NOMO-1 treated with dmso at 0.1 percent for 144 hours (cell line): ENCODE results near the gene FOXM1.
"Not testable (repeated sequence)": the region's sequence is repeated elsewhere in the genome, so short reads cannot be mapped to it uniquely, and the experiment has no call there.

Experiments used
- DNase-seq: peaks from one replicate; lab custom pipeline; 2025; ENCODE audit not compliant: unreplicated experiment; lab: John Stamatoyannopoulos, UW

The FOXM1 gene

GRCh38 chr12:2886768-2887450 lies 9.9 kb upstream of the FOXM1 start:
- no peak for DNase-seq

DNA sequence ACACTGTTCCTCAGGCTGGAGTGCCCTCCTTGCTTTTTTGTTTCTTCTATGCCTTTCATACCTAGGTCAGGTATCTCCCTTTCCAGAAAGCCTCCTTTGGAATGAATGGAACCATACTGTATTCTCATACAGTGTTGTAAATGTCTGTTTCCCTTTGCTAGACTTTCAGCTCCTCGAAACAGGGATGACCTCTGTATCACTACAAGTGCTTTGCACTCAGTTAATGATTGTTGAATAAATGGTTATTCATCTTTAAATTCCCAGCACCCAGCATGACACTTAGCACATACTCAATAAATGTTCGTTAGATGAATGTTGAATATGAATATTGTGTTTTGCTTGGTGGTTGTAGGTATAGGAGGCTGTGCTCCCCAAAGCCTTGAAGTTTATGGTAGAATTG lies 7.8 kb upstream of the FOXM1 start:
- DNase-seq, result no peak

- no peak for DNase-seq
Observed at GRCh38 chr12:2879853-2880252, 2.9 kb upstream of the FOXM1 start.

DNA sequence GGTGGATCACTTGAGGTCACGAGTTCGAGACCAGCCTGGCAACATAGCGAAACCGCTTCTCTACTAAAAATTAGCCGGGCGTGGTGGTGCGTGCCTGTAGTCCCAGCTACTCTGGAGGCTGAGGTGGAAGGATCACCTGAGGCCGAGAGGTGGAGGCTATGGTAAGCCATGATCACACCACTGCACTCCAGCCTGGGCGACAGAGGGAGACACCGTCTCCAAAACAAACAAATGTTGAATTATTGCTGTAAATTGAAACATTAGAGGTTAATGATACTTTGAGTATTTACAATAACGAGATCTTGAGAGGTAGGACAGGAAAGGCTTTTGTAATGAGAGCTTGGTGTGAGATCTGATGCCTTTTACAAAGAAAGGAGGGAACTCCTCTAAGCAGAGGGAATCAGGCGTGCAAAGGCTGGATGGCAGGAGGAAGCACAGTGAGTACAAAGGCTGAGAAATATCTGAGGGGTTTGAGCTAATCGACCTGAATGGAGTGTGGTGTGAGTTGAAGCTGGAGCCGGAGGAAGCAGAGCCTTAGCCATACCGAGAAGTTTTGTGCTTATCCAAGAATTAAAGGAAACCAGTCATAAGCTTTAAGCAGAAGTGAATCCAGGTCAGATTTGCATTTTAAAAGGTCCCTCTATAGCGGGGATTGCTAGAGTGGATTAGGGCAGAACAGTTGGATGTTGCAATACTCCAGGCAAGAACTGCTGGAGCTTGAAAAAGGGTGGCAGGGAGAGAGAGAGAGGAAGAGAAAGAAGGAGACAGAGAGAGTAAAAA lies 1.2 kb upstream of the FOXM1 start:
- peak; percentile 94 for DNase-seq

DNA sequence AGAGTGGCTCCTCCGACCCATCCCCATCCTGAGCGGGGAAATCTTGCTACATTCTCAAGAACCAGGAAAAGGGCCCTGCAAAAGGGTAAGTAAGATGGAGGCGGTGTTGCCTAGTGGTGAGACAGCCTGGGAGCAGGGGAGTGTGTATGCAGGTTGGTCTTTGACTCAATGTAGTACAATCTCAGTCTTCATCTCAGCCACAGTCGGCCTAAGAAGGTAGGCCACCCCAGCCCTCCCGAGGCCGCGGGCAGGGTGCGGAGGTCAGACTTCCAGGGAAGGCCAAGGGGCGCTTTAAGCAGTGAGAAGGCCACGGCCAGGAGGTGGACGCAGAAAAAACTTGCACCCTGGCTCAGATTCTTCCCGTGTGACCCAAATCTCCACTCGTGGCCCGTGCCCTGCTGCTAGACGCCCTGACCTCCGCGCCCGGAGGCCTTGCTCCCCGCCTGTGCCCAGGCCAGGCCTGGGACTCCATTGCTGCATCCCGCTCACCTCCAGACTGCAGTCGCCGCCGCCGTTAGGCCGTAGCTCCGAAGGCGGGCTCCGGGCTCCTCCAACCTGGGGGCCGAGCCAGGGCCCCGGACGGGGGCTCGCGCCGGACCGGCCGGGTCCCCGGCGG lies 435 bp downstream of the FOXM1 start:
- peak; percentile 7 for DNase-seq

- not testable (repeated sequence) for DNase-seq
Observed at GRCh38 chr12:2868986-2869632, 7.9 kb downstream of the FOXM1 start.

DNA sequence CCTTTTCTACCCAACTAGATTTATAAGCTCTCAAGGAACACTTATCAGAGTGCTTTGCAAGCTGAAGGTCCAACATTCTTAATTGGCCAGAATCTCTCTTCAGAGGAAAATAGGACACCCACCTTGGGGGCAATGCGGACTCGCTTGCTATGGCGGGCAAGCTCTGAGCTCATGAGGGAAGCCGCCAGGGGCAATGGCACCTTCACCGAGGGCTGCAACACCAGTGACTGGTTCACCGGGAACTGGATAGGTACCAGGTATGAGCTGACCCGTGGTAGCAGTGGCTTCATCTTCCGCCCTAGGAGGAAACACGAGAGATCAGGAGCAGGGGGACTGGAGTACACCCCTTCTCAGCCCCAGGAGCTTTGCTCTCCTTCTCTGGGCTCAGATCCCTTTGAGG lies 12.8 kb downstream of the FOXM1 start:
- no peak for DNase-seq

DNA sequence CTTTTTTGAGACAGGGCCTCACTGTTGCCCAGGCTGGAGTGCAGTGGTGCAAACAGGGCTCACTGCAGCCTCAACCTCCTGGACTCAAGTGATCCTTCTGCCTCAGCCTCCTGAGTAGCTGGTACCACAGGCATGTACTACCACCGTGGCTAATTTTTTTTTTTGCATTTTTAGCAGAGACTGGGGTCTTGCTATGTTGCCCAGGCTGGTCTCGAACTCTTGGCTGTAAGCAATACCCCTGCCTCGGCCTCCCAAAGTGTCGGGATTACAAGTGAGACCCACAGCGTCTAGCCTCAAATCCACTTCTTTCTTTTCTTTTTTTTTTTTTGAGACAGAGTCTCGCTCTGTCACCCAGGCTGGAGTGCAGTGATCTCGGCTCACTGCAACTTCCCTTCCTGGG lies 13.6 kb downstream of the FOXM1 start:
- not testable (repeated sequence) for DNase-seq

DNA sequence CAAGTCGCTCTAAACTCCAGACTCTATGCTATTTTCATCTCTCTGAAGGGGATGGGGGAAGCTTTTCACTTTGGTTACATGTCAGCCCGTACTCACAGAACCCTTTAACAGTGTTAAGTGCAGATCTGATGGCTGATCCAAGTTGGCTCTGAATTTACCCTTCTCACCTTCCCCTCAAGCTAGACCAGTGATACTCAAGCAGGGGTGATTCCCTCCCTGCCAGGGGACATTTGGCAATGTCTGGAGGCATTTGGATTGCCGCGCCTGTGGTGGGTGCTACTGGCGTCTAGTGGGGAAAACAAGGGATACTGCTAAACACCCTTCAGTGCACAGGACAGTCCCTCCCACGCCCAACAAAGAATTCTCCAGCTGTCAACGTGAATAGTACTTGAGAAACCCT lies 14.1 kb downstream of the FOXM1 start:
- no peak for DNase-seq

DNA sequence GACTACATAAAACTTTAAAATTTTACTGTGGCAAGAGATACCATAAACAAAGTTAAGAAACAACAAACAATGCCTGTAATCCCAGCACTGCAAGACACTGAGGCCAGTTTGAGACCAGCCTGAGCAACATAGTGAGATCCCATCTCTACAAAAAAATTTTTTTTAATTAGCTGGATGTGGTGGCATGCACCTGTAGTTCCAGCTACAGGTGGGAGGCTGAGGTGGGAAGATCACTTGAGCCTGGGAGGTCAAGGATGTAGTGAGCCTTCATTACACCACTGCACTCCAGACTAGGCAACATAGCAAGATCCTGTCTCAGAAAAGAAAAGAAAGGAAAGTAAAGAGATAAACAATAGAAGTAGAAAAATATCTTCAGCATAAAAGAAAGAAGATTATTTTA lies 16.8 kb downstream of the FOXM1 start:
- no peak for DNase-seq

DNA sequence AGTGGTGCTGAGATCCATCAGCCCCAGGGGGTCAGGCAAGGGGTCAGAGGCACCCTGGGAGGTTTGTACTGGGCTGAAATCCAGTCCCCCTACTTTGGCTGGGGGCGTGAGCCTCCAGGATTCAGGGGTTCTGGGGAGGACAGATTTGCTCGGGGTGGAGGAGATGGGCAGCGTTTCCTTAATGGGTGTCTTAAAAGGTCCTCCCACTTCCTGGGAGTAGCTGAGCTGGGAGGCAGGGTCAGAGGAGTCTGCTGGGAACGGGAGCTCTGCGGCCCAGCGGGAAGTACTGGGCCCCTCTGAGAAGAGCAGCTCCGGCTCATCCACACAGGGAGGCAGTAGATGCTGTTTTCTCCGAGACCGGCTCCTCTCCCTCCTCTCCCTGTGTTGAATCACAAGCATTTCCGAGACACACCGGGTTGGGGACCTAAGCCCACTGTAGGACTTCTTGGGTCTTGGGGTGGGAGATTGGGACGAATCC lies 18.0 kb downstream of the FOXM1 start:
- no peak for DNase-seq

DNA sequence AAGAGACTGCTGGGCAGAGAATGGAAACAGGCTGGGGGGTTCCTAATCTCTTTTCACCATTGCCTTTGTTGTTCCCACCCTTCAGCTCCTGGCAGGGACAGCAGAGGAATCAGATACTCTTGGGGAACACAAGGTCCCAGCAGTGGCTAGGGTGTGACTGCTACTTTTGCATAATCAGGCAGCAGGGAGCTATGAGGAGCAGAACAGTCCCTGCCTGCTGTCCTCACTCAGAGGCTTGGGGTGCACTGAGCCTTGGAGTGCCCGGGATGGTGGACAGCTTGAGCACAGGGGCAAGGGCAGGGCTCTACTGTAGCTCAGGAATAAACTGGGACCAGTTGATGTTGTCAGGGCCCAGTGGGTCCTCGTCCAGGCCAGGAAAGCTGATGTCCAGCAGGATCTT lies 18.6 kb downstream of the FOXM1 start:
- no peak for DNase-seq

GRCh38 chr12:2857576-2857975 lies 19.4 kb downstream of the FOXM1 start:
- DNase-seq, result no peak

DNA sequence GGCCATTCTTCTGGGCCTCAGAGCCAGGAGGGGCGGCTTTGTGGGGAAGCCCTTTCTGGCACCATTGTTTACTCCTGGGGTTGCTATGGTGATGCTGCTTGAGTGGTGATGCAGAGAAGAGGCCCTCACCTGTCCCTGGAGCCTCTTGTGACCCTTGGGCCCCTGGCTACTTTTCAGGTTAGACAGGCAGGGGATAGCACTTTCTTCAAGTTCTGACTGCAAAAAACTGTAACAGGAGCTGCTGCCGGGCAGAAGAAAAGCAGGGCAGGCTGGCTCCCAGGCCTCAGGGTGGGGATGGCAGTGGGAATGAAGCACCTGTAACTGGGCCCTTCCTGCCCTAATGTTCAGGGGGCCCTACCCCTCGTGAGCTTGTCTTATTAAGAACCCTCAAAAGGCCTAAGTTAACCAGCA lies 19.9 kb downstream of the FOXM1 start, which contains the start of gene TEX52:
Gene TEX52 (minus strand): TSS at position 19 of the 411 bp plus-strand sequence. CDS start 13 bp downstream, at position 6.
- DNase-seq, result no peak

DNA sequence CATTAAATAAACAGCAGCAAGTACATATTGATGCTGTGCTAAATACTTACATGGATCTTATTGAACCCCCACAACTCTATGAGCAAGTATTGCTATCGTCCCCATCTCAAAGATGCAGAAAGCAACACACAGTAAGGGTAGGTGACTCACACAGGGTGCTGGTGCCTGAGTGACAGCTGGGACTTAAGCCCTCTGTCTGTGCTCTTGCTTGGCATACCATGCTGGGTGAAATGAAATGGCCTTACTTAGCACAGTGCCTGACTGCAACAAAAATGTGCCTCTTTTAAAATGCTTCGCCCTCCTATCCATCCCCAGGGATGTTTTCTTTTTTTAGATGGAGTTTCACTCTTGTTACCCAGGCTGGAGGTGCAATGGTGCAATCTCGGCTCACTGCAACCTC lies 20.9 kb downstream of the FOXM1 start:
- DNase-seq, result no peak

GRCh38 chr12:2855546-2855945 lies 21.4 kb downstream of the FOXM1 start:
- no peak for DNase-seq

GRCh38 chr12:2854669-2855453 lies 22.1 kb downstream of the FOXM1 start:
- no peak for DNase-seq

GRCh38 chr12:2853626-2854025 lies 23.3 kb downstream of the FOXM1 start:
- DNase-seq, result no peak

- DNase-seq, result no peak
Observed at GRCh38 chr12:2851931-2852330, 25.0 kb downstream of the FOXM1 start.

DNA sequence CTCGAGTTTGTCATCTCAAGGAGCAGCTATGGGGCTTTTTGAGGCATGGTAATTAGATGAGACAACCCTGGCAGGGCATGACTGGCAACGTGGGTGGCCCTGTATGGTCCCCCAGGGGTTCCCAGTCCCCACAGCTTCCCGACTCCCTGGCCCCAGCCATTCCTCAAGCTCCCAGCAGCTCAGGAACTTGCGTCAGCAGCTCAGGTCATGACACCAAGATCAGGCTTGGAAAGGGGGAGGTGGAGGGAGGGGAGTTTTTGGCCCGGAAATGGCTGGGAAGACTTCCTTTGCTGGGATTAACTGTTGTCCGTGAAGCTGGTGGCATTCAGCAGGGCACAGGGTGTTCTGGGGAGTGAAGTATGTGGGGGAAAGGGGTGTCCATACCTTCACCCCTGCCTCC lies 31.7 kb downstream of the FOXM1 start:
- DNase-seq, result no peak

DNA sequence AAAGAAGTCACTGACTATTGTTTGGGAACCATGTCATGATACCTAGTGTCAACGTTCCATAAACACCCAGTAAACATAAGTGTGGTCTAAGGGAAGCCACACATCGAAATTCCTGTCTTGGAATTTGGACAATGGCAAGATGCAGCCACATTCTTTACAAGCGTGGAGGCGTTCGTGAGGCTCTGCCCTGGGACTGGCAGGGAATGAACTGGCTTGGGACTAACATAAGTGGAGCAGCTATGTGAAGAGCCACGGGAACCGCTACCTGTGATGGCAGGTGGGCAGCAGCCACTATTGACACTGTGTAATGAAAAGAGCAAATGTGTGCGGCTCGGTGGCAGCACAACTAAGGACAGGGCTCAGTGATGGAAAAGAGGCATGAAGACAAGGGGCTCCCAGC lies 32.2 kb downstream of the FOXM1 start:
- no peak for DNase-seq
